HUDEP-2 (cell line): ENCODE measurements around the gene BCCIP.

ENCODE experiments used
- DNase-seq, 76 experiments: peaks; one replicate each; lab custom pipeline; 2025; ENCODE audit not compliant: unreplicated experiment in 76 of 76; lab: John Stamatoyannopoulos, UW

BCCIP gene

GRCh38 chr10:125822878-125823662 lies at the start of gene BCCIP, which contains the start of gene UROS:
TSS of gene BCCIP (plus strand) at chr10:125823546. CDS start at chr10:125823558, 12 bp downstream.
TSS of gene UROS (minus strand) at chr10:125823258. CDS start at chr10:125816499, 6,759 bp downstream.
- peak in 75 of 76 experiments; percentile 49 to 94 (median 83) for DNase-seq

GRCh38 chr10:125773687-125774543 lies 49.4 kb upstream of the BCCIP start:
- no peak for DNase-seq

GRCh38 chr10:125774581-125775191 lies 48.7 kb upstream of the BCCIP start:
- DNase-seq = no peak

- DNase-seq = no peak
Measured at GRCh38 chr10:125775491-125776106, 47.7 kb upstream of the BCCIP start, which contains the start of gene MMP21. TSS of gene MMP21 (minus strand) at chr10:125775821. CDS start at chr10:125775821, 0 bp downstream.

- no peak for DNase-seq
Measured at GRCh38 chr10:125777806-125778205, 45.5 kb upstream of the BCCIP start.

GRCh38 chr10:125778556-125778955 lies 44.8 kb upstream of the BCCIP start:
- no peak for DNase-seq

GRCh38 chr10:125779403-125780327 lies 43.7 kb upstream of the BCCIP start:
- no peak for DNase-seq

- no peak for DNase-seq
Measured at GRCh38 chr10:125781374-125781773, 42.0 kb upstream of the BCCIP start.

GRCh38 chr10:125782054-125782453 lies 41.3 kb upstream of the BCCIP start:
- DNase-seq = no peak

- peak in 1 of 76 experiments; percentile 16 for DNase-seq
Measured at GRCh38 chr10:125782616-125783015, 40.7 kb upstream of the BCCIP start.

GRCh38 chr10:125783408-125783807 lies 39.9 kb upstream of the BCCIP start:
- DNase-seq = no peak

- no peak for DNase-seq
Measured at GRCh38 chr10:125783957-125784356, 39.4 kb upstream of the BCCIP start.

GRCh38 chr10:125785791-125786190 lies 37.6 kb upstream of the BCCIP start:
- no peak for DNase-seq

GRCh38 chr10:125788156-125789034 lies 35.0 kb upstream of the BCCIP start:
- DNase-seq = no peak

GRCh38 chr10:125792342-125793300 lies 30.7 kb upstream of the BCCIP start:
- DNase-seq = no peak

GRCh38 chr10:125795128-125795527 lies 28.2 kb upstream of the BCCIP start:
- no peak for DNase-seq

GRCh38 chr10:125795637-125796190 lies 27.6 kb upstream of the BCCIP start:
- DNase-seq = no peak
